Measurements from ENCODE around the gene IL16.

- TF ChIP-seq POLR2AphosphoS5 (IDR thresholded peaks at IDR 0.05; ENCODE audit: low read depth, low read length) (no peak), POLR2A (IDR thresholded peaks at IDR 0.05; ENCODE audit: borderline replicate concordance, extremely low read depth, insufficient read depth, insufficient read length) (no peak), CTCF (IDR thresholded peaks at IDR 0.05 in 2 of 3, conservative IDR thresholded peaks at IDR 0.05 in 1 of 3; ENCODE audit: borderline replicate concordance in 1 of 3, insufficient read depth in 1 of 3, low read depth in 2 of 3, low read length in 2 of 3) (no peak), EZH2 (IDR thresholded peaks at IDR 0.05) (no peak), SP1 (IDR thresholded peaks at IDR 0.05; ENCODE audit: low read depth) (no peak), ZNF274 (IDR thresholded peaks at IDR 0.05; ENCODE audit: low read depth, low read length) (no peak)
These were observed 166.6 kb downstream of the IL16 start for GRCh38 chr15:81363276-81363675.

All from HCT116 (cell line).